HepG2 (cell line): Measurements from ENCODE around the gene SLC16A3. TPM values are rescaled to one million over a fixed set of nuclear protein-coding genes. Genes with fewer than 3 reads are reported as not detected.

Experiments used
- ATAC-seq: fragments of 200-7000 bp; cut with Tn5 transposase; 3 replicates; pipeline ENCODE4 v1.9.1; 2020; ENCODE audit warnings: mild to moderate bottlenecking, moderate library complexity
- BruUV-seq: library from RNA; stranded (reverse); fragments of 400-500 nt; replicated peaks from 2 replicates; lab custom pipeline; 2021; lab: Mats Ljungman, UMichigan
- CTCF ChIA-PET: fragments of 300-600 bp; formaldehyde crosslinking; extraction: SDS; loops from one replicate; lab custom pipeline; 2021; ENCODE audit warnings: low total read pairs, inconsistent platforms, low intra/inter-chr PET ratio; lab: Yijun Ruan, JAX
- POLR2A ChIA-PET: fragments of 350-600 bp; sonication (Branson Sonifier 250); formaldehyde crosslinking; loops from one replicate; lab custom pipeline; 2020; ENCODE audit warnings: antibody characterized with exemption, inconsistent platforms; lab: Yijun Ruan, JAX
- DNase-seq: peaks from one replicate; pipeline ENCODE4 v3.0.0-alpha.2; 2015; ENCODE audit warnings: low spot score
- FAIRE-seq: peaks from 3 replicates; lab custom pipeline; 2011; peaks lifted over from hg19 to GRCh38; lab: Jason Lieb, UNC
- H2AFZ ChIP-seq: one replicate; pipeline ENCODE4 v1.6.1; 2011; ENCODE audit warnings: low read length, inconsistent platforms
- H3K27ac ChIP-seq: fragments of 300-600 bp; 3 replicates; pipeline ENCODE4 v1.8.0; 2011; ENCODE audit warnings: mixed run types, mild to moderate bottlenecking, mixed read lengths, low read length, inconsistent platforms; ENCODE audit not compliant: insufficient read depth; ENCODE audit errors: extremely low read length
- H3K27me3 ChIP-seq, 2 experiments: fragments of 200-600 bp in 1 of 2; 2 replicates in 1 of 2; 3 replicates in 1 of 2; pipeline versions ENCODE4 v1.6.0 to v1.8.0; 2011; ENCODE audit warnings: low read length in 2 of 2, mild to moderate bottlenecking in 2 of 2, moderate library complexity in 2 of 2, inconsistent platforms in 1 of 2; ENCODE audit not compliant: insufficient read depth in 2 of 2, control insufficient read depth in 1 of 2
- H3K36me3 ChIP-seq, 2 experiments: fragments of 200-600 bp in 1 of 2; replicated peaks in 1 of 2; 2 replicates in 1 of 2; 3 replicates in 1 of 2; pipeline versions ENCODE4 v1.5.1 to v1.8.0; 2011; ENCODE audit warnings: low read length in 2 of 2, inconsistent platforms in 1 of 2; ENCODE audit not compliant: insufficient read depth in 2 of 2, control insufficient read depth in 1 of 2
- H3K4me1 ChIP-seq: 2 replicates; pipeline ENCODE4 v1.5.1; 2012; ENCODE audit warnings: low read length, inconsistent platforms; ENCODE audit not compliant: insufficient read depth
- H3K4me2 ChIP-seq: 2 replicates; pipeline ENCODE4 v1.6.0; 2011; ENCODE audit warnings: low read depth, low read length, inconsistent platforms
- H3K4me3 ChIP-seq, 3 experiments: fragments of 200-600 bp in 1 of 3; sonication (generic), shearing (Covaris generic) in 1 of 3; replicated peaks in 1 of 3; 2 replicates each; pipeline ENCODE4 v1.5.1; 2011 to 2016; ENCODE audit warnings: low read length in 3 of 3, inconsistent platforms in 2 of 3, low read depth in 2 of 3, mild to moderate bottlenecking in 2 of 3, control low read depth in 1 of 3, mixed read lengths in 1 of 3; ENCODE audit not compliant: insufficient read depth in 1 of 3
- H3K79me2 ChIP-seq: one replicate; pipeline ENCODE4 v1.6.1; 2011; ENCODE audit warnings: low read length, inconsistent platforms; ENCODE audit not compliant: insufficient read depth
- H3K9ac ChIP-seq: 2 replicates; pipeline ENCODE4 v1.6.0; 2011; ENCODE audit warnings: mild to moderate bottlenecking, low read depth, low read length, inconsistent platforms; ENCODE audit not compliant: insufficient read depth
- H3K9me3 ChIP-seq: 2 replicates; pipeline ENCODE4 v1.5.1; 2012; ENCODE audit warnings: mild to moderate bottlenecking, low read length
- H4K20me1 ChIP-seq: 2 replicates; pipeline ENCODE4 v1.6.0; 2011; ENCODE audit warnings: inconsistent platforms, mild to moderate bottlenecking, low read length, moderate library complexity; ENCODE audit not compliant: insufficient read depth
- BRD4 ChIP-seq: sonication (generic); formaldehyde crosslinking; IDR thresholded peaks from 2 replicates; pipeline ENCODE4 v1.4.0; 2020; ENCODE audit warnings: missing genetic modification reagents
- CHCHD3 ChIP-seq: sonication (generic); formaldehyde crosslinking; IDR thresholded peaks from 2 replicates; pipeline ENCODE4 v1.8.0; 2022; ENCODE audit warnings: mild to moderate bottlenecking, missing genetic modification reagents, moderate library complexity
- DNMT1 ChIP-seq: sonication (generic); formaldehyde crosslinking; IDR thresholded peaks from 2 replicates; pipeline ENCODE4 v1.5.1; 2020; ENCODE audit warnings: mild to moderate bottlenecking, missing genetic modification reagents
- EED ChIP-seq: sonication (generic); formaldehyde crosslinking; IDR thresholded peaks from 2 replicates; pipeline ENCODE4 v1.5.0; 2020; ENCODE audit warnings: mild to moderate bottlenecking, missing genetic modification reagents
- FUBP1 ChIP-seq: sonication (generic); formaldehyde crosslinking; IDR thresholded peaks from 2 replicates; pipeline ENCODE4 v1.5.1; 2020; ENCODE audit warnings: missing genetic modification reagents, mild to moderate bottlenecking, borderline replicate concordance
- JUN ChIP-seq: sonication (generic); formaldehyde crosslinking; IDR thresholded peaks from 2 replicates; pipeline ENCODE4 v1.4.0; 2020; ENCODE audit warnings: mild to moderate bottlenecking, missing genetic modification reagents
- MBNL3 ChIP-seq: fragments of 250-450 bp; sonication (Bioruptor Pico); conservative IDR thresholded peaks from 2 replicates; pipeline ENCODE4 v1.8.0; 2022; ENCODE audit warnings: mild to moderate bottlenecking, inconsistent platforms
- MTF1 ChIP-seq: sonication (generic); formaldehyde crosslinking; IDR thresholded peaks from 2 replicates; pipeline ENCODE4 v1.5.0; 2020; ENCODE audit warnings: missing genetic modification reagents
- PTBP1 ChIP-seq: fragments of 200-400 bp; formaldehyde crosslinking; IDR thresholded peaks from 2 replicates; pipeline ENCODE4 v1.6.1; 2018; ENCODE audit warnings: low read length, low read depth; ENCODE audit not compliant: poor library complexity, severe bottlenecking
- WIZ ChIP-seq: sonication (generic); formaldehyde crosslinking; IDR thresholded peaks from 2 replicates; pipeline ENCODE4 v1.5.1; 2020; ENCODE audit warnings: mild to moderate bottlenecking, missing genetic modification reagents
- ZNF224 ChIP-seq: sonication (generic); formaldehyde crosslinking; IDR thresholded peaks from 2 replicates; pipeline ENCODE4 v1.5.0; 2020; ENCODE audit warnings: mild to moderate bottlenecking, missing genetic modification reagents
- ZNF225 ChIP-seq: sonication (generic); formaldehyde crosslinking; IDR thresholded peaks from 2 replicates; pipeline ENCODE4 v1.4.0; 2020; ENCODE audit warnings: mild to moderate bottlenecking, missing genetic modification reagents
- ZNF260 ChIP-seq: sonication (generic); formaldehyde crosslinking; IDR thresholded peaks from 2 replicates; pipeline ENCODE4 v1.4.0; 2020; ENCODE audit warnings: missing genetic modification reagents, low read depth, mild to moderate bottlenecking, borderline replicate concordance
- ZNF274 ChIP-seq: sonication (generic); formaldehyde crosslinking; IDR thresholded peaks from 2 replicates; pipeline ENCODE4 v1.5.1; 2020; ENCODE audit warnings: mild to moderate bottlenecking, missing genetic modification reagents
- ZNF512B ChIP-seq: sonication (generic); formaldehyde crosslinking; IDR thresholded peaks from 2 replicates; pipeline ENCODE4 v1.5.1; 2020; ENCODE audit warnings: missing genetic modification reagents, mild to moderate bottlenecking, borderline replicate concordance
- ZNF563 ChIP-seq: sonication (generic); formaldehyde crosslinking; IDR thresholded peaks from 2 replicates; pipeline ENCODE4 v1.8.0; 2022; ENCODE audit warnings: mild to moderate bottlenecking, moderate library complexity, missing genetic modification reagents
- ZNF567 ChIP-seq: sonication (generic); formaldehyde crosslinking; IDR thresholded peaks from 2 replicates; pipeline ENCODE4 v1.8.1; 2023; ENCODE audit warnings: mild to moderate bottlenecking, missing genetic modification reagents, borderline replicate concordance
- ZNF781 ChIP-seq: sonication (generic); formaldehyde crosslinking; IDR thresholded peaks from 2 replicates; pipeline ENCODE4 v1.5.1; 2020; ENCODE audit warnings: borderline replicate concordance, mild to moderate bottlenecking, missing genetic modification reagents; ENCODE audit errors: not compliant biosample characterization
- ZNF839 ChIP-seq: sonication (generic); formaldehyde crosslinking; IDR thresholded peaks from 2 replicates; pipeline ENCODE4 v1.4.0; 2020; ENCODE audit warnings: missing genetic modification reagents, mild to moderate bottlenecking, borderline replicate concordance
- ZNF891 ChIP-seq: sonication (generic); formaldehyde crosslinking; IDR thresholded peaks from 2 replicates; pipeline ENCODE4 v1.5.0; 2020; ENCODE audit warnings: mild to moderate bottlenecking, missing genetic modification reagents
- WGBS: methylation state at CpG from one replicate; pipeline ENCODE4 v1.1.6; 2017; ENCODE audit warnings: low lambda C conversion rate; 5-methylcytosine and 5-hydroxymethylcytosine counted together
- in situ Hi-C: cut with HindIII; loops from 2 replicates; pipeline ENCODE4 v1.10.0; 2017; ENCODE audit warnings: low pct_unique_long_range_greater_than_20kb; ENCODE audit not compliant: extremely low pct_ligation_motif_present
- intact Hi-C: fragments of 100-400 bp; cut with micrococcal nuclease; formaldehyde crosslinking; loops from one replicate; pipeline ENCODE4 v1.10.0; 2022; ENCODE audit not compliant: unreplicated experiment
- polyA plus RNA-seq, 8 experiments: library from polyadenylated mRNA; depleted of rRNA in 3 of 8; stranded (reverse) in 7 of 8; unstranded in 1 of 8; fragments of >200 nt; fragmentation: Illumina TruSeq in 4 of 8; extraction: Trizol in 4 of 8; gene quantifications; 2 replicates each; pipeline versions ENCODE4 v1.2.1 to v1.2.3, GENCODE V29; 2011 to 2016; ENCODE audit warnings: low read depth in 4 of 8, missing spikeins in 1 of 8, mixed read lengths in 1 of 8; ENCODE audit not compliant: insufficient read depth in 1 of 8
- total RNA-seq, 5 experiments: library from RNA; depleted of rRNA; stranded (reverse); fragments of >200 nt; fragmentation: Illumina TruSeq; extraction: Trizol; gene quantifications; 2 replicates each; pipeline ENCODE4 v1.2.3, GENCODE V29; 2016; ENCODE audit warnings: low read depth in 1 of 5

The SLC16A3 gene
- total and polyA plus RNA-seq, 2 of the 13 experiments (the other 11 are each of a cell fraction or from before 2014, with no cell fraction given), result 242 to 349 TPM

GRCh38 chr17:82232322-82232820 is 3.5 kb downstream of the SLC16A3 start:
- ChIA-PET CTCF (interaction anchor here (1.9 kb wide), 1 partner anchor 27 kb away, joined by 6 read pairs; no protein-coding TSS in a partner anchor), POLR2A (interaction anchor here (0.8 to 5.0 kb wide), 11 partner anchors 9 to 136 kb away, joined by 3 to 117 read pairs (median 5); partner anchors contain the start of genes CCDC57 and CD7)
- Histone ChIP-seq H4K20me1 (peaks cover 78% of the 10 kb centered on the region), H3K79me2 (peaks cover 76% of the 10 kb centered on the region), H3K27me3 (no peaks in the 10 kb centered on the region; a peak in 1 of 5 replicates), H3K4me1 (peaks cover 75% of the 10 kb centered on the region), H3K4me3 (peak overlapping the region; percentile 75 to 99 (median 97)), H3K9me3 (no peaks in the 10 kb centered on the region), H3K36me3 (peaks cover 26 to 28% of the 10 kb centered on the region in 2 experiments), H3K4me2 (peak overlapping the region; percentile 87), H3K27ac (peak overlapping the region; percentile 84), H2AFZ (no peak overlapping the region), H3K9ac (peak overlapping the region; percentile 91)
- intact Hi-C loops, result loop anchor here (10.0 kb wide), 1 partner anchor 128 kb away; no protein-coding TSS in a partner anchor
- FAIRE-seq (no peak), ATAC-seq (no peak), DNase-seq (no peak)
- 61% methylated on average over 12 of the region's 21 CpGs for WGBS
- BruUV-seq, result no TSS peak
- in situ Hi-C loops, result no loop called here
- TF ChIP-seq ZNF563 (CRISPR knock-in tag), result no peak
- TF ChIP-seq ZNF781 (CRISPR knock-in tag), result peak; percentile 14
- TF ChIP-seq EED (CRISPR knock-in tag), result 0 out of 2 replicates have a peak, but pooled peaks have one; percentile 15
- no peak for TF ChIP-seq MBNL3 (CRISPR knock-in tag)
- TF ChIP-seq ZNF839 (CRISPR knock-in tag), result 0 out of 2 replicates have a peak, but pooled peaks have one; percentile 29
- no peak for TF ChIP-seq MTF1 (CRISPR knock-in tag)
- TF ChIP-seq FUBP1 (CRISPR knock-in tag), result 0 out of 2 replicates have a peak, but pooled peaks have one; percentile 44
- TF ChIP-seq ZNF891, result peak; percentile 14; the same call in 1 of the 2 replicates
- 0 out of 2 replicates have a peak, but pooled peaks have one; percentile 35 for TF ChIP-seq CHCHD3 (CRISPR knock-in tag)
- no peak for TF ChIP-seq BRD4 (CRISPR knock-in tag)
- peak; percentile 89; the same call in 1 of the 2 replicates for TF ChIP-seq ZNF512B (CRISPR knock-in tag)
- no peak for TF ChIP-seq ZNF260 (CRISPR knock-in tag)
- no peak for TF ChIP-seq JUN (CRISPR knock-in tag)
- peak; percentile 28 for TF ChIP-seq PTBP1
- 0 out of 2 replicates have a peak, but pooled peaks have one; percentile 10 for TF ChIP-seq DNMT1 (CRISPR knock-in tag)
- TF ChIP-seq ZNF567 (CRISPR knock-in tag), result peak; percentile 59; the same call in 1 of the 2 replicates
- 0 out of 2 replicates have a peak, but pooled peaks have one; percentile 76 for TF ChIP-seq ZNF225 (CRISPR knock-in tag)
- 0 out of 2 replicates have a peak, but pooled peaks have one; percentile 4 for TF ChIP-seq ZNF224
- no peak for TF ChIP-seq WIZ (CRISPR knock-in tag)
- peak; percentile 39; the same call in 1 of the 2 replicates for TF ChIP-seq ZNF274 (CRISPR knock-in tag)
